SK-N-MC (cell line): ENCODE measurements around the gene ANKRD13C.

Experiments
- EZH2 ChIP-seq: fragments of 200-600 bp; sonication (generic); IDR thresholded peaks from one replicate; pipeline ENCODE4 v1.6.1; 2017; ENCODE audit warnings: antibody characterized with exemption
- POLR2AphosphoS5 ChIP-seq: IDR thresholded peaks from 2 replicates; pipeline ENCODE4 v1.6.1; 2012; ENCODE audit warnings: mild to moderate bottlenecking, low read depth, low read length, borderline replicate concordance

- no peak for TF ChIP-seq POLR2AphosphoS5
- no peak for TF ChIP-seq EZH2
Observed at GRCh38 chr1:70360321-70360720, 5.8 kb upstream of the ANKRD13C start.
